ENCODE measurements around the gene ASTL.

DNA sequence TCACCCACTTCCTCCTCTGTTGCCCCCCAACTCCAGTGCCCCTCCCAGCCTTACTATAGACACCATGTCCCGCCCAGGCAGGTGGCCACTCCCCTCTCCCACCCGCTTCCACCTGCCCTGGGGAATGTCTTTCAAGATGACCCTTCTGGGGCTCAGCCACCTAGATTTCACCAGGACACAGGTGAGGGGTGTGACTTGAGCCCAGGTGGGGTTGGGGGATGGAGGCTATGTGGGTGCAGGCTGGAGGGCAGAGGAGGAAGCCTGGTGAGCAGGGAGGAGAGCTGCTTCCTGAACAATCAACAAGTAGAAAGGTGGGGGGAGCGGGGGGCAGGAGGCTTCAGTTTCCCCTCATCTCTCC is 30.6 kb downstream of the ASTL start:
- TF ChIP-seq MYC (IDR thresholded peaks at IDR 0.05; ENCODE audit: low read depth, low read length) = no peak
- TF ChIP-seq CTCF (IDR thresholded peaks at IDR 0.05; ENCODE audit: extremely low read depth in 1 of 2, insufficient read depth in 1 of 2, low read depth in 1 of 2, low read length in 2 of 2) = no peak
- TF ChIP-seq POLR2AphosphoS5 (IDR thresholded peaks at IDR 0.05; ENCODE audit: insufficient read depth, low read depth, low read length) = no peak
- TF ChIP-seq POLR2A (IDR thresholded peaks at IDR 0.05; ENCODE audit: low read depth, low read length) = no peak
- TF ChIP-seq, protein P1, sequence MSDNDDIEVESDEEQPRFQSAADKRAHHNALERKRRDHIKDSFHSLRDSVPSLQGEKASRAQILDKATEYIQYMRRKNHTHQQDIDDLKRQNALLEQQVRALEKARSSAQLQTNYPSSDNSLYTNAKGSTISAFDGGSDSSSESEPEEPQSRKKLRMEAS (IDR thresholded peaks at IDR 0.05; ENCODE audit: insufficient read depth, insufficient read length) = no peak
- no peak for TF ChIP-seq EZH2 (IDR thresholded peaks at IDR 0.05; ENCODE audit: borderline replicate concordance, low read depth, low read length, severe bottlenecking)
- TF ChIP-seq JUN (IDR thresholded peaks at IDR 0.05; ENCODE audit: borderline replicate concordance, insufficient read depth, insufficient read length, low read depth) = no peak
- no peak for TF ChIP-seq GATA2 (IDR thresholded peaks at IDR 0.05; ENCODE audit: insufficient read depth, insufficient read length, low read depth, low read length)
- TF ChIP-seq FOS (IDR thresholded peaks at IDR 0.05; ENCODE audit: borderline replicate concordance, insufficient read depth, low read length) = no peak

All from endothelial cell of umbilical vein (primary cell).